CD14-positive monocyte (primary cell): ENCODE measurements around the gene SYNPO2. TPM values are rescaled to one million over a fixed set of nuclear protein-coding genes. Genes with fewer than 3 reads are reported as not detected.
A peak's percentile ranks its signal among the peaks of the same experiment; 100 is the strongest.

Experiments used
- DNase-seq, 3 donors: peaks; one replicate each; pipeline ENCODE4 v3.0.0-alpha.2; 2011 to 2022
- H2AFZ ChIP-seq: 2 replicates; pipeline ENCODE4 v1.6.0; 2012; ENCODE audit warnings: mild to moderate bottlenecking, low read depth, low read length, inconsistent platforms; ENCODE audit not compliant: insufficient read depth, poor library complexity, severe bottlenecking
- H3K27ac ChIP-seq, 2 donors: 1 replicate in 1 of 2; 2 replicates in 1 of 2; pipeline ENCODE4 v1.5.1; 2012 to 2013; ENCODE audit warnings: low read length in 2 of 2, control low read depth in 1 of 2, inconsistent platforms in 1 of 2, low read depth in 1 of 2, mild to moderate bottlenecking in 1 of 2
- H3K27me3 ChIP-seq, 2 donors: one replicate each; pipeline versions ENCODE4 v1.6.0 to v1.6.1; 2011 to 2013; ENCODE audit warnings: low read length in 2 of 2; ENCODE audit not compliant: control insufficient read depth in 2 of 2, insufficient read depth in 2 of 2
- H3K36me3 ChIP-seq, 2 donors: replicated peaks in 1 of 2; 1 replicate in 1 of 2; 2 replicates in 1 of 2; pipeline versions ENCODE4 v1.5.1 to v1.6.1; 2012 to 2013; ENCODE audit warnings: low read length in 2 of 2, control low read depth in 1 of 2, inconsistent platforms in 1 of 2, mild to moderate bottlenecking in 1 of 2; ENCODE audit not compliant: insufficient read depth in 2 of 2, control insufficient read depth in 1 of 2
- H3K4me1 ChIP-seq, 2 donors: 1 replicate in 1 of 2; 2 replicates in 1 of 2; pipeline versions ENCODE4 v1.5.1 to v1.6.1; 2012 to 2013; ENCODE audit warnings: low read length in 2 of 2, control low read depth in 1 of 2, inconsistent platforms in 1 of 2, mild to moderate bottlenecking in 1 of 2, moderate library complexity in 1 of 2; ENCODE audit not compliant: insufficient read depth in 2 of 2, control insufficient read depth in 1 of 2
- H3K4me2 ChIP-seq: replicated peaks from 2 replicates; pipeline ENCODE3; 2012; ENCODE audit warnings: low read length, moderate library complexity, mild to moderate bottlenecking; ENCODE audit not compliant: poor library complexity, severe bottlenecking; ENCODE audit errors: extremely low read depth
- H3K4me3 ChIP-seq, 3 experiments: fragments of 200-600 bp in 1 of 3; sonication (generic) in 1 of 3; replicated peaks in 1 of 3; 1 replicate in 2 of 3; 2 replicates in 1 of 3; pipeline ENCODE4 v1.5.1; 2011 to 2013; ENCODE audit warnings: low read length in 3 of 3, mild to moderate bottlenecking in 3 of 3, control low read depth in 2 of 3, low read depth in 2 of 3, inconsistent platforms in 1 of 3, moderate library complexity in 1 of 3
- H3K79me2 ChIP-seq: 2 replicates; pipeline ENCODE4 v1.6.0; 2012; ENCODE audit warnings: mild to moderate bottlenecking, control low read depth, inconsistent platforms, low read length, moderate library complexity; ENCODE audit not compliant: insufficient read depth
- H3K9ac ChIP-seq: 2 replicates; pipeline ENCODE4 v1.6.0; 2017; ENCODE audit warnings: low read length, mild to moderate bottlenecking; ENCODE audit not compliant: insufficient read depth, poor library complexity, severe bottlenecking
- H3K9me3 ChIP-seq, 2 donors: replicated peaks in 1 of 2; 1 replicate in 1 of 2; 2 replicates in 1 of 2; pipeline versions ENCODE4 v1.5.1 to v1.6.1; 2012 to 2013; ENCODE audit warnings: low read length in 2 of 2, control low read depth in 1 of 2; ENCODE audit not compliant: control insufficient read depth in 1 of 2, insufficient read depth in 1 of 2
- H4K20me1 ChIP-seq: 2 replicates; pipeline ENCODE4 v1.6.0; 2012; ENCODE audit warnings: mild to moderate bottlenecking, low read length, control low read depth, moderate library complexity; ENCODE audit not compliant: insufficient read depth
- H3K27ac Mint-ChIP-seq, 7 donors: one replicate each; pipeline ENCODE4 v1.8.0; 2020; ENCODE audit warnings: mild to moderate bottlenecking in 7 of 7, mixed read lengths in 7 of 7, moderate library complexity in 6 of 7, inconsistent platforms in 2 of 7
- H3K27me3 Mint-ChIP-seq, 3 donors: one replicate each; pipeline ENCODE4 v1.8.0; 2021 to 2022; ENCODE audit warnings: low read depth in 3 of 3, mild to moderate bottlenecking in 3 of 3, mixed read lengths in 3 of 3, moderate library complexity in 3 of 3, inconsistent platforms in 1 of 3
- H3K36me3 Mint-ChIP-seq, 2 donors: one replicate each; pipeline ENCODE4 v1.8.0; 2020; ENCODE audit warnings: mixed read lengths in 2 of 2, inconsistent platforms in 1 of 2, mild to moderate bottlenecking in 1 of 2
- H3K4me1 Mint-ChIP-seq: one replicate; pipeline ENCODE4 v1.8.0; 2020; ENCODE audit warnings: mild to moderate bottlenecking, mixed read lengths
- H3K4me3 Mint-ChIP-seq, 2 donors: one replicate each; pipeline ENCODE4 v1.8.0; 2020; ENCODE audit warnings: mild to moderate bottlenecking in 2 of 2, mixed read lengths in 2 of 2, moderate library complexity in 1 of 2
- H3K9me3 Mint-ChIP-seq, 7 donors: one replicate each; pipeline ENCODE4 v1.8.0; 2020 to 2022; ENCODE audit warnings: mixed read lengths in 7 of 7, mild to moderate bottlenecking in 6 of 7, moderate library complexity in 6 of 7, inconsistent platforms in 2 of 7
- CTCF ChIP-seq: fragments of 200-600 bp; IDR thresholded peaks from one replicate; pipeline ENCODE4 v1.8.0; 2022; ENCODE audit warnings: antibody characterized with exemption, mild to moderate bottlenecking
- WGBS: methylation state at CpG from one replicate; pipeline ENCODE4 v1.1.5; 2013; ENCODE audit warnings: missing lambda C conversion rate; ENCODE audit not compliant: insufficient coverage; 5-methylcytosine and 5-hydroxymethylcytosine counted together
- intact Hi-C, 2 donors: fragments of 100-400 bp; cut with micrococcal nuclease; formaldehyde crosslinking; loops; one replicate each; pipeline versions ENCODE4 v1.15.0 to v1.15.1; 2023
- polyA plus RNA-seq, 3 donors: library from polyadenylated mRNA; depleted of rRNA in 1 of 3; unstranded in 2 of 3; stranded (reverse) in 1 of 3; fragments of 300-500 nt in 2 of 3; fragments of >200 nt in 1 of 3; fragmentation: Illumina TruSeq in 2 of 3; gene quantifications; 1 replicate in 2 of 3; 2 replicates in 1 of 3; pipeline ENCODE4 v1.2.3, GENCODE V29; 2012 to 2021

Gene SYNPO2
- polyA plus RNA-seq, 3 donors: 0.04 TPM; not detected in 2

GRCh38 chr4:119029847-119030535 is 141.3 kb downstream of the SYNPO2 start:
- intact Hi-C loops: loop anchor here in 1 of 2 donors (5.0 to 10.0 kb wide), 2 partner anchors 33 to 185 kb away; partner anchors contain the start of gene USP53
- Histone ChIP-seq H2AFZ (no peak overlapping the region), H3K27ac (no peak overlapping the region), H3K27me3 (no peaks in the 10 kb centered on the region), H3K4me2 (no peak overlapping the region), H3K4me1 (peaks cover 22 to 31% of the 10 kb centered on the region in 2 donors), H3K9me3 (no peaks in the 10 kb centered on the region), H4K20me1 (no peaks in the 10 kb centered on the region), H3K79me2 (no peaks in the 10 kb centered on the region), H3K4me3 (no peak overlapping the region), H3K9ac (no peak overlapping the region), H3K36me3 (no peaks in the 10 kb centered on the region)
- H3K4me3 Mint-ChIP-seq: no peak overlapping the region
- peaks cover 0 to 3% of the 10 kb centered on the region in 2 donors for H3K36me3 Mint-ChIP-seq
- 92% methylated on average over 14 of the region's 18 CpGs for WGBS
- H3K9me3 Mint-ChIP-seq: peaks cover 0 to 3% (median 0%) of the 10 kb centered on the region in 7 donors
- no peak for DNase-seq
- peaks cover 20% of the 10 kb centered on the region for H3K4me1 Mint-ChIP-seq
- no peak for TF ChIP-seq CTCF
- peaks cover 0 to 2% (median 0%) of the 10 kb centered on the region in 3 donors for H3K27me3 Mint-ChIP-seq
- no peak overlapping the region for H3K27ac Mint-ChIP-seq

- H3K4me1 Mint-ChIP-seq: peaks cover 16% of the 10 kb centered on the region
- no peaks in the 10 kb centered on the region for H3K9me3 ChIP-seq
Measured at GRCh38 chr4:119030536-119030890, 141.9 kb downstream of the SYNPO2 start.

More at GRCh38 chr4:119030536-119030890, 141.9 kb downstream of the SYNPO2 start:
- Histone ChIP-seq H3K36me3 (no peaks in the 10 kb centered on the region), H3K4me2 (no peak overlapping the region), H3K4me3 (no peak overlapping the region), H3K79me2 (no peaks in the 10 kb centered on the region), H4K20me1 (no peaks in the 10 kb centered on the region), H2AFZ (no peak overlapping the region), H3K27ac (no peak overlapping the region), H3K27me3 (no peaks in the 10 kb centered on the region), H3K9ac (no peak overlapping the region), H3K4me1 (peaks cover 18 to 25% of the 10 kb centered on the region in 2 donors)
- Mint-ChIP-seq H3K4me3 (no peak overlapping the region), H3K27me3 (peaks cover 0 to 2% (median 0%) of the 10 kb centered on the region in 3 donors), H3K9me3 (peaks cover 0 to 3% (median 0%) of the 10 kb centered on the region in 7 donors), H3K27ac (peak overlapping the region in 1 of 7 donors; percentile 32), H3K36me3 (peaks cover 0 to 3% of the 10 kb centered on the region in 2 donors)
- intact Hi-C loops: loop anchor here in 1 of 2 donors (5.0 kb wide), 1 partner anchor 33 kb away; no protein-coding TSS in a partner anchor
- WGBS: 97% methylated on average over 12 of the region's 12 CpGs
- no peak for DNase-seq
- TF ChIP-seq CTCF: no peak
